HG02798 (cell line): ENCODE results near the gene RNF212B.

Experiments used
- ATAC-seq: cut with Tn5 transposase; IDR thresholded peaks from one replicate; pipeline ENCODE4 v1.9.1; 2021; ENCODE audit warnings: mild to moderate bottlenecking; ENCODE audit not compliant: unreplicated experiment, poor library complexity

The RNF212B gene

GRCh38 chr14:23316300-23316699 is 78.6 kb downstream of the RNF212B start:
- no peak for ATAC-seq

- ATAC-seq, result no peak
These were observed 82.2 kb downstream of the RNF212B start for GRCh38 chr14:23319746-23320583.

- ATAC-seq, result peak; percentile 93
These were observed 83.1 kb downstream of the RNF212B start, which contains the start of gene PABPN1 for GRCh38 chr14:23320584-23321571. Gene PABPN1 (plus strand): TSS chr14:23321457. CDS start chr14:23321470, 13 bp downstream.

- peak; percentile 10 for ATAC-seq
These were observed 84.1 kb downstream of the RNF212B start for GRCh38 chr14:23321572-23322547.
